ENCODE results near the gene SH3PXD2B. TPM values are rescaled to one million over a fixed set of nuclear protein-coding genes. Genes with fewer than 3 reads are reported as not detected.
A peak's percentile ranks its signal among the peaks of the same experiment; 100 is the strongest.

Gene SH3PXD2B
- total RNA-seq, 1 donor from 2014 or later, result 62.4 TPM

DNA sequence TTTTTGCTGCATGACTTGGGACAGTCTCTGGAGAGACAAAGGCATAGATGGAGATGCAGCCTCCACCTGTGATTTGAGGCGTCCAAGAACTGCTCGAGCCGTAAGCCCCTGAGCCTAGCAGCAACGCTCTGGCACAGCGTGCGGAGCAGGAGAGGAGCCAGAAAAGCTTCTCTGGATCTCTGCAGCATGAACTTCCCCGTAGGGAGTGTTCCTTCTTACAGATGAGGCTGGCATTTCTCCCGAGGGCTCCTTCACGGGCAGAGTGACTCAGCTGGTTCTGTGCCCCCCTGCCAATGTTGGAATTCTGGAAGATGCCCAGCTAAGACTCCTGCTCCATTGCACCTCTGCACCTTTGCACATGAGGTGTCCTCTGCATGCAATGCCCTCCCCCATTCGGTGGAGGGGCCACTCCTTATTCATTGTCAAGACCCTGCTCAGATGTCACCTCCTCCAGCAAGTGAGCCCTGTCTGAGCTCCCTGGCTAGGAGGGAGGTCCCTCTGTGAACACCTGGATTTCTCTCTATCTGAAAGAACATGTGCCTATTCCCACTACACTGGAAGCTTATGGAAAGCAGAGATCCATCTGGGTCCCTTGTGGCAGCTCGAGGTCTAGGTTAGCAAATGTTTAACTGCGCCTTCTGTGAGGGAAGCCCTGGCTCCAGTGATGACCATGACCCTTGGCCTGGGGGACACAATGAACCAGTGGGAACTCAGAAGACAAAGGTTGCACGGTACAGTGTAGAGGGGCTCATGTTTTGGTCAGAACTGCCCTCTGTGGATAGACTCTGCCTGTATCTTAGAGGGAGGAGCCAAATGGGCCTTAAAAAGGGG lies 39.6 kb downstream of the SH3PXD2B start:
- DNase-seq (ENCODE audit: low read depth), result no peak
- H3K4me3 ChIP-seq (ENCODE audit: low read depth, low read length), result no peak overlapping the region

DNA sequence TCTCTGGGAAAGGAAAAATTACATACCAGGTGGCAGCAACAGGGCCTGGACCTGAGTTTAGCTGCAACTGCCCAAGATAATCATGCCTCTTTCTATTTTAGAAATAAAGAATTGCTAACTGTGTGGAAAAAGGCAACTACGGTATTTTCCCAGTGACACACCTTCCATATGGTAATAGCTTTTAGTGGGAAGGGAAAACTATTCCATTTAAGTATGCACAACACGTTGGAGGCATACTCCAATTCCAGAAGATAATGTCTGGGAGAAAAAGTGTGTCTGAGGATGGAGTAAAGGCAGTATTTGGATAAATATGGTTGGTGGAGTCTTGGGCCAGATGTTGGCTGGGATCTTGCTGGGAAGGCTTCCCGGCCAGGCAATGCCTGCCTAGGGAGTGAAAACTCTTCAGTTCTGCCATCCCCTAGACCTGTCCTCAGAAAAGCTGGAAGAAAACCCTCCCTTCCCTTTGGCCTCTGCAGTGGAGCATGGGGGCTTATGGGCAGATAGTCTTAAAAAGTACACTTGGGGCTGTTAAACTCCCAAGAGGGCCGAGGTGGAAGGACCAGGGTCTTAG lies 40.6 kb downstream of the SH3PXD2B start:
- no peak overlapping the region for H3K4me3 ChIP-seq (ENCODE audit: low read depth, low read length)
- H3K27me3 ChIP-seq (ENCODE audit: control insufficient read depth, insufficient read depth, low read length), result no peaks in the 10 kb centered on the region
- TF ChIP-seq, protein P1, sequence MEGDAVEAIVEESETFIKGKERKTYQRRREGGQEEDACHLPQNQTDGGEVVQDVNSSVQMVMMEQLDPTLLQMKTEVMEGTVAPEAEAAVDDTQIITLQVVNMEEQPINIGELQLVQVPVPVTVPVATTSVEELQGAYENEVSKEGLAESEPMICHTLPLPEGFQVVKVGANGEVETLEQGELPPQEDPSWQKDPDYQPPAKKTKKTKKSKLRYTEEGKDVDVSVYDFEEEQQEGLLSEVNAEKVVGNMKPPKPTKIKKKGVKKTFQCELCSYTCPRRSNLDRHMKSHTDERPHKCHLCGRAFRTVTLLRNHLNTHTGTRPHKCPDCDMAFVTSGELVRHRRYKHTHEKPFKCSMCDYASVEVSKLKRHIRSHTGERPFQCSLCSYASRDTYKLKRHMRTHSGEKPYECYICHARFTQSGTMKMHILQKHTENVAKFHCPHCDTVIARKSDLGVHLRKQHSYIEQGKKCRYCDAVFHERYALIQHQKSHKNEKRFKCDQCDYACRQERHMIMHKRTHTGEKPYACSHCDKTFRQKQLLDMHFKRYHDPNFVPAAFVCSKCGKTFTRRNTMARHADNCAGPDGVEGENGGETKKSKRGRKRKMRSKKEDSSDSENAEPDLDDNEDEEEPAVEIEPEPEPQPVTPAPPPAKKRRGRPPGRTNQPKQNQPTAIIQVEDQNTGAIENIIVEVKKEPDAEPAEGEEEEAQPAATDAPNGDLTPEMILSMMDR (IDR thresholded peaks at IDR 0.05; ENCODE audit: insufficient read depth, low read length, poor library complexity, severe bottlenecking), result no peak
- no peaks in the 10 kb centered on the region for H3K36me3 ChIP-seq (ENCODE audit: control insufficient read depth, insufficient read depth, low read length)
- no peak for DNase-seq (ENCODE audit: low read depth)

More for the DNA sequence above, 39.6 kb downstream of the SH3PXD2B start:
- H3K36me3 ChIP-seq (ENCODE audit: control insufficient read depth, insufficient read depth, low read length), result no peaks in the 10 kb centered on the region
- TF ChIP-seq, protein P1 (IDR thresholded peaks at IDR 0.05; ENCODE audit: insufficient read depth, low read length, poor library complexity, severe bottlenecking), result no peak
- H3K27me3 ChIP-seq (ENCODE audit: control insufficient read depth, insufficient read depth, low read length), result no peaks in the 10 kb centered on the region

GRCh38 chr5:172412724-172413286 lies 41.5 kb downstream of the SH3PXD2B start:
- no peaks in the 10 kb centered on the region for H3K36me3 ChIP-seq (ENCODE audit: control insufficient read depth, insufficient read depth, low read length)
- H3K4me3 ChIP-seq (ENCODE audit: low read depth, low read length), result no peak overlapping the region
- DNase-seq (ENCODE audit: low read depth), result peak; percentile 26
- H3K27me3 ChIP-seq (ENCODE audit: control insufficient read depth, insufficient read depth, low read length), result no peaks in the 10 kb centered on the region
- TF ChIP-seq, protein P1 (IDR thresholded peaks at IDR 0.05; ENCODE audit: insufficient read depth, low read length, poor library complexity, severe bottlenecking), result no peak

GRCh38 chr5:172411484-172412072 lies 42.7 kb downstream of the SH3PXD2B start:
- Histone ChIP-seq H3K27me3 (ENCODE audit: control insufficient read depth, insufficient read depth, low read length) (no peaks in the 10 kb centered on the region), H3K4me3 (ENCODE audit: low read depth, low read length) (no peak overlapping the region), H3K36me3 (ENCODE audit: control insufficient read depth, insufficient read depth, low read length) (no peaks in the 10 kb centered on the region)
- TF ChIP-seq, protein P1 (IDR thresholded peaks at IDR 0.05; ENCODE audit: insufficient read depth, low read length, poor library complexity, severe bottlenecking), result no peak
- no peak for DNase-seq (ENCODE audit: low read depth)

- Histone ChIP-seq H3K4me3 (ENCODE audit: low read depth, low read length) (no peak overlapping the region), H3K27me3 (ENCODE audit: control insufficient read depth, insufficient read depth, low read length) (no peaks in the 10 kb centered on the region), H3K36me3 (ENCODE audit: control insufficient read depth, insufficient read depth, low read length) (no peaks in the 10 kb centered on the region)
- DNase-seq (ENCODE audit: low read depth), result no peak
- TF ChIP-seq, protein P1 (IDR thresholded peaks at IDR 0.05; ENCODE audit: insufficient read depth, low read length, poor library complexity, severe bottlenecking), result no peak
These were observed 43.5 kb downstream of the SH3PXD2B start for GRCh38 chr5:172410662-172411483.

Measured in kidney epithelial cell (primary cell).